GM10266 (cell line): ENCODE results near the gene KIF5A.

Experiments
- DNase-seq: peaks from one replicate; pipeline ENCODE4 v3.0.0; 2012; ENCODE audit errors: extremely low spot score
- TF ChIP-seq, protein P1 (sequence below): IDR thresholded peaks from 2 replicates; pipeline ENCODE4 v1.5.1; 2012; ENCODE audit warnings: mild to moderate bottlenecking, low read depth; ENCODE audit not compliant: control insufficient read depth, insufficient read depth; ENCODE audit errors: missing control alignments

The KIF5A gene

DNA sequence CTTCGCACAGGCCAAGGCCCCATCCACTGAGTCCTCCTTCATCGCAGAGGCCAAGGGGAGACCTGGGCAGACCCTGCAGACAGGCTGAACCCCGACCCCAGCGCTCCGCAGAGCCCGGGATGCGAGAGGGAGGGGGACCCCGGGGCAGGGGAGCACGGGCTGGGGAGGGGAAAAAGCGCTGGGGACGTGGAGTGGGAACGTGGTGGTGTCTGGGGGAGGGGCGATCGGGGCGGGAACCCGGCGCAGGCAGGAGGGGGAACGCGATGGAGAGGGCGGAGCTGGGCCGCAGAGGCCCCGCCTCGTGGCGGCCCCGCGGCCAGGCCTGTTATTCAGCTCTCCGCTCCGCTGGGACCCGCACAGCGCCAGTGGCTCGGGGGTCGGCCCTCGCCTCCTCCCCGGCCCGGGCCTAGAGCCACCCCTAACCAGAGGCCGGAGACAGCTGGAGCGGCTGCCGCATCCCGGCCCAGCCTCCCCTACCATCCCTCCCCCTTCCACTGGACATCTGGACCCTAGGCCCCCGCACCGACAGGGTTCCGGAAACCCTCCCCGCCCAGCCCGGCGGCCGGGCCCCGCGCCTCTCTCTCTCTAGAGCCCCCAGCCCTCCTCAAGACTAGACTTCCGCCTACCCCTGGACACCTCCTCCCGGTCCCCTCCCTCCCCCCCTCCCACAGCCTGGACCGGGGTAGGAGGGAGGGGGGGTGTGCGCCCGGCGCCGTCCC, 61.4 kb downstream of the KIF5A start, which contains the start of gene ARHGEF25:
TSS of gene ARHGEF25 (plus strand) at position 328 of the 719 bp plus-strand sequence. CDS start 460 bp downstream, outside the sequence.
- TF ChIP-seq, protein P1, sequence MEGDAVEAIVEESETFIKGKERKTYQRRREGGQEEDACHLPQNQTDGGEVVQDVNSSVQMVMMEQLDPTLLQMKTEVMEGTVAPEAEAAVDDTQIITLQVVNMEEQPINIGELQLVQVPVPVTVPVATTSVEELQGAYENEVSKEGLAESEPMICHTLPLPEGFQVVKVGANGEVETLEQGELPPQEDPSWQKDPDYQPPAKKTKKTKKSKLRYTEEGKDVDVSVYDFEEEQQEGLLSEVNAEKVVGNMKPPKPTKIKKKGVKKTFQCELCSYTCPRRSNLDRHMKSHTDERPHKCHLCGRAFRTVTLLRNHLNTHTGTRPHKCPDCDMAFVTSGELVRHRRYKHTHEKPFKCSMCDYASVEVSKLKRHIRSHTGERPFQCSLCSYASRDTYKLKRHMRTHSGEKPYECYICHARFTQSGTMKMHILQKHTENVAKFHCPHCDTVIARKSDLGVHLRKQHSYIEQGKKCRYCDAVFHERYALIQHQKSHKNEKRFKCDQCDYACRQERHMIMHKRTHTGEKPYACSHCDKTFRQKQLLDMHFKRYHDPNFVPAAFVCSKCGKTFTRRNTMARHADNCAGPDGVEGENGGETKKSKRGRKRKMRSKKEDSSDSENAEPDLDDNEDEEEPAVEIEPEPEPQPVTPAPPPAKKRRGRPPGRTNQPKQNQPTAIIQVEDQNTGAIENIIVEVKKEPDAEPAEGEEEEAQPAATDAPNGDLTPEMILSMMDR: no peak
- DNase-seq: peak; percentile 94

DNA sequence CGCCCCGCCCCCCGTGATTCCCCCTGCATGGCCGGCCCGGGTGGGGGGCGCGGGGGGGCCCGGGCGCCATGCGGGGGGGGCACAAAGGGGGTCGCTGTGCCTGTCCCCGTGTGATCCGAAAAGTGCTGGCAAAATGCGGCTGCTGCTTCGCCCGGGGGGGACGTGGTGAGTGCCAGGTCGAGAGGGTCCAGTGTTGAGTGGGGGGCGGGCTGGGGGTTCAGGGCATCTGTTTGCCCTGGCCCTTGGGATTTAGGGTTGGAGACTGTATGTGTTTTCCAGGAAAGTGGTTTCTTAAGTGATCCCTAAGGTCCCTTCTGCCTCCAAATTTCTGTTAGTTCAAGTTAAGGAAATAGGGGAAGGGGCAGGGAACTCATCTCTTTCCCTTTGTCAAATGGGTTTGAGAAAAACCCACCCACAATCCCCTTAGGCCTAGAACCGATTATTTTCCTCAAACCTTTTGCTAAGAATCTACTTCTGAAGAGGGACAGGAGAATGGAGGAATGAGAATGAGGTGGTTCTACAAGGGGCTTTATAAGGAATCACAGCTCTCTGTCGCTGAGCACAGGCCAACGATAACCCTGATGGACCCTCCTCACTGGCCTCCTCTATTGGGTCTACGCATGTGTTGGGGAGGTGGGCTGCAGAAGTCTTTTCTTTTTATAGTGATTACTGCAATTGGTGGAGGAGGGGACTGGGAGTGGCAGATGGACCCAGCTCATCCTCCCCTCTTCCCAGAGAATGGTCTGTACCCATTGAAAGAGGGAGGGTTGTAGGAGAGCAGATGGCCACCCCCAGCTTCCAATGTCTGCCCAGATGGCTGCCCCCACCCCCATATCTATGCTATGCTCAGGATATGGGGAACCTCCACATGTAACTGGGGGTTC, 62.2 kb downstream of the KIF5A start:
- TF ChIP-seq, protein P1: no peak
- DNase-seq: peak; percentile 21

DNA sequence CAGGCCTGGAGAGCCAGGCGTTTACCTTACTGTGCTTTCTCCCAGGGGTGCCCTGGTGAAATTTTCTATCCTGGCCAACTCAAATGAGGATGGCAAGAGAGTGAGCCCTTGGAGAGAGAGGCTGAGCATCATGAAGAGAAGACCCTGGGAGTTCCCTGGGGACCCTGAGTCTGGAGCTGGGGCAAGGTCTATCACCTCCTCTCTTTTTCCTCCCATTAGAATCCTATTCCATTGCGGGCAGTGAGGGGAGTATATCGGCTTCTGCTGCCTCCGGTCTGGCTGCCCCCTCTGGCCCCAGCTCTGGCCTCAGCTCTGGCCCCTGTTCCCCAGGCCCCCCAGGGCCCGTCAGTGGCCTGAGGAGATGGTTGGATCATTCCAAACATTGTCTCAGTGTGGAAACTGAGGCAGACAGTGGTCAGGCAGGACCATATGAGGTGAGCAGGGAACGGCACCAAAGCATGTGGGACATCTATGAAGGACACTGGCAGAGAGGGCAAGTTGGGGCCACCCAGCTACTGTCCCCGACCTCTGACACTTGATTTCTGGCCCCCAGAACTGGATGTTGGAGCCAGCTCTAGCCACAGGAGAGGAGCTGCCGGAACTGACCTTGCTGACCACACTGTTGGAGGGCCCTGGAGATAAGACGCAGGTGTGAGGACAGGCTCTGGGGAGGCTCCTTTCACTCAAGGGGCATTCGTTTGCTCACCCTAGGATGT, 63.0 kb downstream of the KIF5A start:
- peak; percentile 31 for DNase-seq
- TF ChIP-seq, protein P1: no peak

DNA sequence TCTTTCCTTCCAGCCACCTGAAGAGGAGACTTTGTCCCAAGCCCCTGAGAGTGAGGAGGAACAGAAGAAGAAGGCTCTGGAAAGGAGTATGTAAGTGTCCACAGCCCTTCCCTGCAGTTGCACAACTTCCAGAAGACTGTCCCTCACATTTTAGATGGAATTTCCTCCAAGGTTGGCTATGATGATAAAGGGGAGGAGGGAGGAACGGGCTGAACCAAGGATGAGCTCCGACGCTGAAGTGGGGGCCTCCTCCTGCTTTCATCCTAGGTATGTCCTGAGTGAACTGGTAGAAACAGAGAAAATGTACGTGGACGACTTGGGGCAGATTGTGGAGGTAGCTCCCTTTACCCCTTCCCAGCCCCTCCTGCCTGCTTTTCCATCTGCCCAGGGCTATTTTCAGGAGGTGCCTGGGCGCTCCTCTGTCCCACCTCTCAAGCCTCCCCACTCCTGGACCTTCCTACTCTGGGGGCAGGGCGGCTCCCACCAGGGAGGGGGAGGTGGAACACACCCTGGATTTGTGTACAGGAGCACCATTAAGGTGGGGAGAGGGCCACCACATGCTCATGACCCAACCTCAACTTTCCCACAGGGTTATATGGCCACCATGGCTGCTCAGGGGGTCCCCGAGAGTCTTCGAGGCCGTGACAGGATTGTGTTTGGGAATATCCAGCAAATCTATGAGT, 63.7 kb downstream of the KIF5A start:
- no peak for DNase-seq
- TF ChIP-seq, protein P1: no peak

DNA sequence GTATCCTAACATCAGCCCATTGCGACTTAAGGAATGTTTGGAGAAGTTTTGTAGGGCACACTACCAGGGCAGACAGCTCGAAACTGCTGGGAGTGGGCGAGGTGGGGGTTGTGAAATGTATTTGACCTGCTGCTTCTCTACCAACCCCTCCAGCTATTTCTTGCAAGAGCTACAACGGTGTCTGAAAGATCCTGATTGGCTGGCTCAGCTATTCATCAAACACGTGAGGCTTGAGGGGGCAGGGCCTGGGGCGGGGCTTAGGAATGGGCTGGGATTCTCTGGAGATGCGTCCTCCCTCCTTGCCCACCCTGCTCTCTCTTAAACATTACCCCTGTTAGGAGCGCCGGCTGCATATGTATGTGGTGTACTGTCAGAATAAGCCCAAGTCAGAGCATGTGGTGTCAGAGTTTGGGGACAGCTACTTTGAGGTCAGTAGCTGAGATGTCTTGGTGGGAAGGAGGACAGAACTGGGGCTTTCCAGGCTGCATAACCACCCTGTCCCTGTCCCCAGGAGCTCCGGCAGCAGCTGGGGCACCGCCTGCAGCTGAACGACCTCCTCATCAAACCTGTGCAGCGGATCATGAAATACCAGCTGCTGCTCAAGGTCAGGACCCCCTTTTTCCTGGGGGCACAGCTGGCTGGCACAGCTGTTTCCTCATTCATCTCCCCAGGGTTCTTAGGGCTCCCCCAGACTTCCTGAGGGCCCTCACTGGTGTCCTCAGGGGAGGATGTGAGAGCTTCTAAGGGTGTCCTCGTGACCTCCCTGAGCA, 64.5 kb downstream of the KIF5A start:
- TF ChIP-seq, protein P1: no peak
- DNase-seq: peak; percentile 91

DNA sequence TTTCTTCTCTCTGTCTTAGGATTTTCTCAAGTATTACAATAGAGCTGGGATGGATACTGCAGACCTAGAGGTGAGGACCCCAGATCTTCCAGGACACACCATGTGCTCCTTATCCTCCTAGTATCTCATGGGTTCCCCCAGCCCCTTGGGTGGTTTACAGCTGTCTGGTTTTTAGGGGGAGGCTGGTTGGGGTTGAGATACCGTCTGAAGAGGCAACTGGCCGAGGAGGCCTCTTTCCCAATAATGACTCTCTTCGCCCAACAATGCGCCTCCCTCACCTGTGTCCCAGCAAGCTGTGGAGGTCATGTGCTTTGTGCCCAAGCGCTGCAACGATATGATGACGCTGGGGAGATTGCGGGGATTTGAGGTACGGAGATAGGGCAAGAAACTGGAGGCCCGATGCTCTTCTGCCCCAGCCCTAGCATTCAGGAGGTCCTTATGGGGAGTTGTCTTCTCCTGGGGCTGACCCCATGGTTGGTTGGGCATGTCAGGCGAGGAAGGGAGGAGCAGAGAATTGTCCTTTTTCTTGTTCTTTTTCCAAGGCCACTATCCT, 65.2 kb downstream of the KIF5A start:
- TF ChIP-seq, protein P1: no peak
- no peak for DNase-seq
